ENCODE data around the gene LAMA2.

DNA sequence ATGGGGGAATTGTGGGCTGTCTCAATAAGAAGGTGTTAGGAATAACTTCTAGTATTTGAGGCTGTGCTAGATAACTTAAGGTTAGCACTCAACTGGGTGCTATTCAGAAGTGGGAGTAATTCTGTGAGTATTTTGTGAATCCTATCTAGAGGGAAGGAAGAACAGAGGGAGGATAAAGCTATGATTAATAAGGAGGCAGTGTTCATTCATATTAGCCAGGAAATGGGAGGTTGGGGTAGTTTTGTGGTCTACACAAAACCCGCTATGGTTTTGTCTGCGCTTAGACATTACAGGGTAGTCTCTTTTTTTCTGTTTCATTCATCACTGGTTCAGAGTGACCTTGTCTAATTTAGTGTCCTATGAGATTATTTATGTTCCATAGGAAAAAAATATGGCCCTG lies 486.0 kb downstream of the LAMA2 start:
- TF ChIP-seq, protein P1, sequence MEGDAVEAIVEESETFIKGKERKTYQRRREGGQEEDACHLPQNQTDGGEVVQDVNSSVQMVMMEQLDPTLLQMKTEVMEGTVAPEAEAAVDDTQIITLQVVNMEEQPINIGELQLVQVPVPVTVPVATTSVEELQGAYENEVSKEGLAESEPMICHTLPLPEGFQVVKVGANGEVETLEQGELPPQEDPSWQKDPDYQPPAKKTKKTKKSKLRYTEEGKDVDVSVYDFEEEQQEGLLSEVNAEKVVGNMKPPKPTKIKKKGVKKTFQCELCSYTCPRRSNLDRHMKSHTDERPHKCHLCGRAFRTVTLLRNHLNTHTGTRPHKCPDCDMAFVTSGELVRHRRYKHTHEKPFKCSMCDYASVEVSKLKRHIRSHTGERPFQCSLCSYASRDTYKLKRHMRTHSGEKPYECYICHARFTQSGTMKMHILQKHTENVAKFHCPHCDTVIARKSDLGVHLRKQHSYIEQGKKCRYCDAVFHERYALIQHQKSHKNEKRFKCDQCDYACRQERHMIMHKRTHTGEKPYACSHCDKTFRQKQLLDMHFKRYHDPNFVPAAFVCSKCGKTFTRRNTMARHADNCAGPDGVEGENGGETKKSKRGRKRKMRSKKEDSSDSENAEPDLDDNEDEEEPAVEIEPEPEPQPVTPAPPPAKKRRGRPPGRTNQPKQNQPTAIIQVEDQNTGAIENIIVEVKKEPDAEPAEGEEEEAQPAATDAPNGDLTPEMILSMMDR (IDR thresholded peaks at IDR 0.05; ENCODE audit: poor library complexity), result no peak
- TF ChIP-seq EZH2 (IDR thresholded peaks at IDR 0.05; ENCODE audit: borderline replicate concordance), result no peak
